Omental fat pad (tissue), 4 donors: ENCODE results near the gene DLGAP4. TPM values are rescaled to one million over a fixed set of nuclear protein-coding genes. Genes with fewer than 3 reads are reported as not detected.

Experiments
- ATAC-seq: fragments of 150-250 bp; one replicate; pipeline ENCODE4 v1.9.1; 2016; ENCODE audit warnings: mild to moderate bottlenecking, moderate library complexity; ENCODE audit not compliant: low FRiP score
- DNase-seq: peaks from one replicate; pipeline ENCODE4 v3.0.0-alpha.2; 2019; ENCODE audit warnings: low spot score
- total RNA-seq, 4 donors: library from RNA; depleted of rRNA; stranded (reverse); fragments of >200 nt; gene quantifications; one replicate each; pipeline ENCODE4 v1.1.0, GENCODE V29; 2016
- TF ChIP-seq, protein P1 (sequence below), 3 donors: fragments of 450-650 bp; IDR thresholded peaks; one replicate each; pipeline ENCODE4 v1.5.1; 2016 to 2017; ENCODE audit warnings: antibody characterized with exemption in 3 of 3, mild to moderate bottlenecking in 3 of 3, moderate library complexity in 2 of 3

The DLGAP4 gene
- total RNA-seq, 4 donors from 2014 or later = 26.0 to 42.6 (median 30.7) TPM

DNA sequence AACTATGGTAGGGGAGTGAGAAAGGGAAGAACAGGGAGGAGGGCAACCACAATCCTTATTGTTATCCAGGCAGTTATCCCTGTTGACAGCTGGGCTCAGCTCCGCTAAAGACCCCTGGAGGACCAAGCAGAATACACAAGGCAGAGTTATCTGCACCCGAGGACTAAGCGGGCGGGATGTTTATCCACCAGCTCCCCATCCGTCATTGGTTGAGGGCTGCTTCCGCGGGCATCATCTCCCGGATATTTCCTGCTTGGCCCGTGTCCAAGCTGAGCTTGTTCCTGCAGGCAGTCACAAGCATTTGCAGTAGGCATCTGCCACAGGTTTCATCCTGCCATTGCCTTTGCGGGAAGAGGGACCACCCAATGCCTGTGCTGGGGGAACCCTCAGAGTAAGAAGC, 102.1 kb downstream of the DLGAP4 start:
- ATAC-seq (no peak), DNase-seq (no peak)
- TF ChIP-seq, protein P1, sequence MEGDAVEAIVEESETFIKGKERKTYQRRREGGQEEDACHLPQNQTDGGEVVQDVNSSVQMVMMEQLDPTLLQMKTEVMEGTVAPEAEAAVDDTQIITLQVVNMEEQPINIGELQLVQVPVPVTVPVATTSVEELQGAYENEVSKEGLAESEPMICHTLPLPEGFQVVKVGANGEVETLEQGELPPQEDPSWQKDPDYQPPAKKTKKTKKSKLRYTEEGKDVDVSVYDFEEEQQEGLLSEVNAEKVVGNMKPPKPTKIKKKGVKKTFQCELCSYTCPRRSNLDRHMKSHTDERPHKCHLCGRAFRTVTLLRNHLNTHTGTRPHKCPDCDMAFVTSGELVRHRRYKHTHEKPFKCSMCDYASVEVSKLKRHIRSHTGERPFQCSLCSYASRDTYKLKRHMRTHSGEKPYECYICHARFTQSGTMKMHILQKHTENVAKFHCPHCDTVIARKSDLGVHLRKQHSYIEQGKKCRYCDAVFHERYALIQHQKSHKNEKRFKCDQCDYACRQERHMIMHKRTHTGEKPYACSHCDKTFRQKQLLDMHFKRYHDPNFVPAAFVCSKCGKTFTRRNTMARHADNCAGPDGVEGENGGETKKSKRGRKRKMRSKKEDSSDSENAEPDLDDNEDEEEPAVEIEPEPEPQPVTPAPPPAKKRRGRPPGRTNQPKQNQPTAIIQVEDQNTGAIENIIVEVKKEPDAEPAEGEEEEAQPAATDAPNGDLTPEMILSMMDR (IDR thresholded peaks at IDR 0.05) = no peak

DNA sequence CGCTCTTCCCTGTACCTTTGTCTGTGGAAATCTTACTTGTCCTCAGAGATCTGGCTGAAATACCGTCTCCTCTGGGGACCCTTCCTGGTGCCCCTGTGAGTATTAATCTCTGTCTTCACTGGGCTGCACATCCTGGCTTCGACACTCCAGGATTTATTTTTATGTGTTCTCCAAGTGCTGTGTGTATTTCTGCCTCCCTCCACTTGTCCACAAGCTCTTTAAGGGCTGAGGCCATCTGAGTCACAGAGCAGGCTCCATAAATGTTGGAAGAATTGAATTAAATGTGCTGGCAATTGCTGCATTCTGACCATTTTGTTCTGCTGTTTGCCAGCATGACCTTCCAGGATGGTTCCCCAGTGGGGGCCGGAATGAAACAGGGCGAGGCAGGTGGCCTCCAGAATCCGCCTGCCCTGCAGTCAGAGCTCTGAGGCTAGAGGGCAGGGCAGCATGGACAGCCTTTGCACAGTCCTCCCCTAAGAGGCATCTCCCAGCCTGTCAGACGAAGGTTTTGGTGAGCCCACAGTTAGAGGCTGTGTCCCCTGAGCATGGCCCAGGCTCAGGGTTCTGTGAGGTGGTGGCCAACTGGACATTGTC, 105.8 kb downstream of the DLGAP4 start:
- ATAC-seq = no peak

DNA sequence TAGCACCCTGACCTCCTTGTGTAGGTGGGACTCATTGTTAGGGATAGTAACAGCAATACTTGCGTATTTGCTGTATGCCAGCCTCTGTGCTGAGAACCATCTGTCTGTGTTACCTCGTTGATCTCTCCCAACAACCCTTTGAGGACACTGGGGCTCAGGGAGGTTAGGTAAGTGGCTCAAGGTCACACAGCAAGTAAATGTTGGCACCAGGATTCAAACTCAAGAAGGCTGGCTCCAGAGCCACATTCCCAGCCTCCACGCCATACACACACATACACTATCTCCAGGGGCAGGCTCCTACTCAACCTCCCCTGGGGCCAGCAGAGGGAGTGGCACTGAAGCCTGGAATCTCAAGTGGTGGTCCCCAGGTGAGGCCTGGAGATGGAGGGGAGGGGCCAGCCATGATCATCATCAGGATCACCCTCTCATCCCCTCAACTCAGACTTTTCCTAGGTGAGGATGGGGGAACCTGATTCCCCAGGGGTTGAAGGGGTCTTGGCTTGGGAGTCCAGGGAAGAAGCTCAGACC, 109.4 kb downstream of the DLGAP4 start:
- TF ChIP-seq, protein P1 (IDR thresholded peaks at IDR 0.05) = no peak
- no peak for ATAC-seq
- DNase-seq = no peak

More for the DNA sequence above, 105.8 kb downstream of the DLGAP4 start:
- no peak for DNase-seq
- TF ChIP-seq, protein P1 (IDR thresholded peaks at IDR 0.05) = no peak

DNA sequence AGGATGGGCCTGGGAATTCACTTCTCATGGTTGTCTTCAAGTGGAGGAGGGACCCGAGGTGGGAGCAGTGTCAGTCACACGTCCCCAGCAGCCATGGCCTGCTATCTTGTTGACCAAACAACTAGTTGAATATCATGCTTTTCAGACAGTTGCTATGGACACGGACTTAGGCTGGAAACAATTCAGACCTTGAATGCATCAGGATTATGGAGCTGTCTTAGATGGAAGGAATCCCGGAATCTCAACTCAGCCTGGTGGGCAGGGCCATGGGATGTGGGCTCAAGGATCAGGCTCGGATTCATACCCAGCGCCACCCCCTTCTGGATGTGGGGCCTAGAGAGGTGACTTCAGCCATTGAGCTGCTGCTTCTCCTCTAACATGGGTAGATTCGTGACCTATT, 112.6 kb downstream of the DLGAP4 start:
- no peak for ATAC-seq
- no peak for DNase-seq
- TF ChIP-seq, protein P1 (IDR thresholded peaks at IDR 0.05) = no peak

- TF ChIP-seq, protein P1 (IDR thresholded peaks at IDR 0.05) = no peak
- ATAC-seq (no peak), DNase-seq (no peak)
These were observed 115.5 kb downstream of the DLGAP4 start for GRCh38 chr20:36421641-36422040.

GRCh38 chr20:36424314-36424713, 118.2 kb downstream of the DLGAP4 start:
- TF ChIP-seq, protein P1 (IDR thresholded peaks at IDR 0.05) = no peak
- no peak for ATAC-seq
- no peak for DNase-seq

- DNase-seq = no peak
- TF ChIP-seq, protein P1 (IDR thresholded peaks at IDR 0.05) = no peak
- no peak for ATAC-seq
These were observed 119.0 kb downstream of the DLGAP4 start for GRCh38 chr20:36425166-36425565.
